HepG2 (cell line): ENCODE results near the gene EGFL8. TPM values are rescaled to one million over a fixed set of nuclear protein-coding genes. Genes with fewer than 3 reads are reported as not detected.

ENCODE experiments used
- AKNA ChIP-seq: sonication (generic); formaldehyde crosslinking; IDR thresholded peaks from 2 replicates; pipeline ENCODE4 v1.4.0; 2020; ENCODE audit warnings: missing genetic modification reagents, borderline replicate concordance
- FOSL2 ChIP-seq: sonication (generic); formaldehyde crosslinking; IDR thresholded peaks from 2 replicates; pipeline ENCODE4 v1.4.0; 2020; ENCODE audit warnings: missing genetic modification reagents
- GATAD2A ChIP-seq: IDR thresholded peaks from 2 replicates; pipeline ENCODE4 v1.6.1; 2016
- HOXA7 ChIP-seq: sonication (generic); formaldehyde crosslinking; IDR thresholded peaks from 2 replicates; pipeline ENCODE4 v1.8.1; 2022; ENCODE audit warnings: mild to moderate bottlenecking, missing genetic modification reagents, moderate library complexity
- KAT7 ChIP-seq: IDR thresholded peaks from 2 replicates; pipeline ENCODE4 v1.6.1; 2018; ENCODE audit warnings: borderline replicate concordance, missing compliant biosample characterization
- KLF11 ChIP-seq: IDR thresholded peaks from 2 replicates; pipeline ENCODE4 v1.6.1; 2016; ENCODE audit warnings: missing compliant biosample characterization
- NFE2L2 ChIP-seq: fragments of 150-350 bp; IDR thresholded peaks from 2 replicates; pipeline ENCODE4 v1.6.1; 2014; ENCODE audit warnings: low read length
- NR2C2 ChIP-seq: sonication (generic); formaldehyde crosslinking; IDR thresholded peaks from 2 replicates; pipeline ENCODE4 v1.4.0; 2020; ENCODE audit warnings: missing genetic modification reagents, mild to moderate bottlenecking, moderate library complexity, borderline replicate concordance
- PPARG ChIP-seq: conservative IDR thresholded peaks from 2 replicates; pipeline ENCODE4 v1.6.1; 2016; ENCODE audit warnings: missing biosample characterization, missing genetic modification reagents
- SNAI1 ChIP-seq: sonication (generic); formaldehyde crosslinking; IDR thresholded peaks from 2 replicates; pipeline ENCODE4 v1.5.0; 2020; ENCODE audit warnings: mild to moderate bottlenecking, missing genetic modification reagents, borderline replicate concordance
- TAF1 ChIP-seq: sonication (generic); formaldehyde crosslinking; IDR thresholded peaks from 2 replicates; pipeline ENCODE4 v1.4.0; 2020; ENCODE audit warnings: missing genetic modification reagents
- ZBTB20 ChIP-seq: sonication (generic); formaldehyde crosslinking; IDR thresholded peaks from 2 replicates; pipeline ENCODE4 v1.8.1; 2023; ENCODE audit warnings: missing genetic modification reagents, low read depth, mild to moderate bottlenecking, borderline replicate concordance
- ZBTB38 ChIP-seq: sonication (generic); formaldehyde crosslinking; IDR thresholded peaks from 2 replicates; pipeline ENCODE4 v1.5.1; 2020; ENCODE audit warnings: mild to moderate bottlenecking, missing genetic modification reagents
- ZFAT ChIP-seq: sonication (generic); formaldehyde crosslinking; conservative IDR thresholded peaks from 2 replicates; pipeline ENCODE4 v1.8.1; 2023; ENCODE audit warnings: missing genetic modification reagents, inconsistent platforms
- ZKSCAN1 ChIP-seq: fragments of 150-350 bp; IDR thresholded peaks from 2 replicates; pipeline ENCODE4 v1.6.1; 2014; ENCODE audit warnings: low read length
- ZKSCAN5 ChIP-seq: sonication (generic); formaldehyde crosslinking; IDR thresholded peaks from 2 replicates; pipeline ENCODE4 v1.5.1; 2020; ENCODE audit warnings: mild to moderate bottlenecking, missing genetic modification reagents
- ZMYM3 ChIP-seq: sonication (generic); formaldehyde crosslinking; IDR thresholded peaks from 2 replicates; pipeline ENCODE4 v1.5.1; 2020; ENCODE audit warnings: mild to moderate bottlenecking, missing genetic modification reagents
- ZNF136 ChIP-seq: sonication (generic); formaldehyde crosslinking; IDR thresholded peaks from 2 replicates; pipeline ENCODE4 v1.8.1; 2022; ENCODE audit warnings: low read depth, mild to moderate bottlenecking, moderate library complexity, missing genetic modification reagents
- ZNF205 ChIP-seq: IDR thresholded peaks from 2 replicates; pipeline ENCODE4 v1.6.1; 2018; ENCODE audit warnings: missing biosample characterization, missing genetic modification reagents
- ZNF274 ChIP-seq: sonication (generic); formaldehyde crosslinking; IDR thresholded peaks from 2 replicates; pipeline ENCODE4 v1.5.1; 2020; ENCODE audit warnings: mild to moderate bottlenecking, missing genetic modification reagents
- ZNF326 ChIP-seq: sonication (generic); formaldehyde crosslinking; IDR thresholded peaks from 2 replicates; pipeline ENCODE4 v1.4.0; 2020; ENCODE audit warnings: missing genetic modification reagents, borderline replicate concordance
- ZNF33B ChIP-seq: sonication (generic); formaldehyde crosslinking; IDR thresholded peaks from 2 replicates; pipeline ENCODE4 v1.5.1; 2020; ENCODE audit warnings: mild to moderate bottlenecking, missing genetic modification reagents
- ZNF430 ChIP-seq: sonication (generic); formaldehyde crosslinking; IDR thresholded peaks from 2 replicates; pipeline ENCODE4 v1.9.0; 2021; ENCODE audit warnings: mild to moderate bottlenecking, missing genetic modification reagents
- ZNF616 ChIP-seq: sonication (generic); formaldehyde crosslinking; IDR thresholded peaks from 2 replicates; pipeline ENCODE4 v1.5.0; 2020; ENCODE audit warnings: low read depth, mild to moderate bottlenecking, missing genetic modification reagents
- ZNF660 ChIP-seq: sonication (generic); formaldehyde crosslinking; IDR thresholded peaks from 2 replicates; pipeline ENCODE4 v1.5.1; 2020; ENCODE audit warnings: mild to moderate bottlenecking, low read depth, missing genetic modification reagents, borderline replicate concordance
- ZNF737 ChIP-seq: sonication (generic); formaldehyde crosslinking; IDR thresholded peaks from 2 replicates; pipeline ENCODE4 v1.5.0; 2020; ENCODE audit warnings: missing genetic modification reagents, mild to moderate bottlenecking, borderline replicate concordance
- ZNF780A ChIP-seq: sonication (generic); formaldehyde crosslinking; IDR thresholded peaks from 2 replicates; pipeline ENCODE4 v1.8.0; 2022; ENCODE audit warnings: mild to moderate bottlenecking, missing genetic modification reagents, moderate library complexity
- polyA plus RNA-seq, 8 experiments: library from polyadenylated mRNA; depleted of rRNA in 3 of 8; stranded (reverse) in 7 of 8; unstranded in 1 of 8; fragments of >200 nt; fragmentation: Illumina TruSeq in 4 of 8; extraction: Trizol in 4 of 8; gene quantifications; 2 replicates each; pipeline versions ENCODE4 v1.2.1 to v1.2.3, GENCODE V29; 2011 to 2016; ENCODE audit warnings: low read depth in 4 of 8, missing spikeins in 1 of 8, mixed read lengths in 1 of 8; ENCODE audit not compliant: insufficient read depth in 1 of 8
- total RNA-seq, 5 experiments: library from RNA; depleted of rRNA; stranded (reverse); fragments of >200 nt; fragmentation: Illumina TruSeq; extraction: Trizol; gene quantifications; 2 replicates each; pipeline ENCODE4 v1.2.3, GENCODE V29; 2016; ENCODE audit warnings: low read depth in 1 of 5

EGFL8 gene
- total and polyA plus RNA-seq, 2 of the 13 experiments (the other 11 are each of a cell fraction or from before 2014, with no cell fraction given) = 10.0 to 11.5 TPM

GRCh38 chr6:32195902-32196681, 31.7 kb downstream of the EGFL8 start (continued):
- TF ChIP-seq AKNA (no peak; the same call in 1 of the 2 replicates), KLF11 (CRISPR knock-in tag) (no peak), FOSL2 (CRISPR knock-in tag) (peak; percentile 34; the same call in 1 of the 2 replicates), ZNF205 (CRISPR knock-in tag) (peak; percentile 41; the same call in 1 of the 2 replicates), PPARG (CRISPR knock-in tag) (0 out of 2 replicates have a peak, but pooled peaks have one; percentile 62), ZBTB38 (peak; percentile 82), ZNF136 (CRISPR knock-in tag) (peak; percentile 84), KAT7 (peak; percentile 74), ZNF780A (CRISPR knock-in tag) (no peak), ZFAT (CRISPR knock-in tag) (0 out of 2 replicates have a peak, but pooled peaks have one; percentile 68), HOXA7 (no peak), NR2C2 (CRISPR knock-in tag) (peak; percentile 82), ZNF326 (CRISPR knock-in tag) (no peak), ZNF616 (CRISPR knock-in tag) (peak; percentile 89), ZBTB20 (CRISPR knock-in tag) (peak; percentile 91), ZNF430 (no peak; the same call in 1 of the 2 replicates), ZNF660 (CRISPR knock-in tag) (no peak), ZMYM3 (CRISPR knock-in tag) (peak; percentile 34; the same call in 1 of the 2 replicates), SNAI1 (CRISPR knock-in tag) (no peak), TAF1 (CRISPR knock-in tag) (peak; percentile 83), ZNF33B (0 out of 2 replicates have a peak, but pooled peaks have one; percentile 93), ZNF274 (peak; percentile 92), NFE2L2 (no peak), ZKSCAN5 (CRISPR knock-in tag) (no peak; the same call in 1 of the 2 replicates), ZNF737 (no peak), ZKSCAN1 (no peak), GATAD2A (CRISPR knock-in tag) (no peak)
